HG02763 (cell line): ENCODE measurements around the gene MAJIN.

ENCODE experiments used
- ATAC-seq: cut with Tn5 transposase; IDR thresholded peaks from one replicate; pipeline ENCODE4 v1.9.1; 2021; ENCODE audit warnings: mild to moderate bottlenecking, moderate library complexity; ENCODE audit not compliant: unreplicated experiment

The MAJIN gene

GRCh38 chr11:64933935-64934681 lies 37.8 kb downstream of the MAJIN start:
- no peak for ATAC-seq

GRCh38 chr11:64933213-64933934 lies 38.5 kb downstream of the MAJIN start:
- ATAC-seq: no peak

DNA sequence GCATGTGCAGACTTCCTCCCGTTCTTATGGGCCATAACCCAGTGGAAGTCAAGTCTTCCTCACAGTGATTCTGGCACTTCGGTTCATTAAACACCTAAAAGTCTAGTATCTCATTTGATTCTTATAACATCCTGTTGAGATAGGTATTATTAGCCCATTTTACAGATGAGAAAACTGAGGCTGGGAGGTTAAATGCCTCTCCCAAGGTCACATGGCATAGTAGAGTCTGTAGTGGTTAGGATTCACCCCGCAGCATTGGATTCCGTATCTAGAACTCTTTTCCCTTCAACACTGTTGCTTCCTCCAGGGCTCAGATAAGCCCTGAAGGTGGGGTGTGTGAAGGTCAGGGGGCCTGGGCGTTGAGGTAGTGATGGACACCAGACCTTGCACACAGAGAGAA lies 39.6 kb downstream of the MAJIN start:
- ATAC-seq: no peak

- no peak for ATAC-seq
Measured at GRCh38 chr11:64931290-64931689, 40.6 kb downstream of the MAJIN start.

- ATAC-seq: no peak
Measured at GRCh38 chr11:64930340-64930739, 41.6 kb downstream of the MAJIN start.

DNA sequence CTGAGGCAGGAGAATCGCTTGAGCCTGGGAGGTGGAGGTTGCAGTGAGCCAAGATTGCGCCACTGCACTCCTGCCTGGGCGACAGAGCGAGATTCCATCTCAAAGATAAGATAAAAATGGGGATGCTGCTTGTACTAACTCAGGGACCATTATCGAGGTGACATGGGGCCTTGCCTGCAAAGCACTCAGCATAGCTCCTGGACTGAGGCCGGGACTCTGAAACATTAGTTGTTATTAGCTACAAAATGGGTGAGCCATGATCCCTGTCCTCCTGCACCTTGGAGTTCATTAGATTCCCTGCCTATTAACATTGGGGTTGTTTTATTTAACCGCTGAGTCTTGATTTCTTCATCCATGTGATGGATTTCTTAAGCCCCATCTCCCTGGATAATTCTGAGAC lies 42.3 kb downstream of the MAJIN start:
- no peak for ATAC-seq

DNA sequence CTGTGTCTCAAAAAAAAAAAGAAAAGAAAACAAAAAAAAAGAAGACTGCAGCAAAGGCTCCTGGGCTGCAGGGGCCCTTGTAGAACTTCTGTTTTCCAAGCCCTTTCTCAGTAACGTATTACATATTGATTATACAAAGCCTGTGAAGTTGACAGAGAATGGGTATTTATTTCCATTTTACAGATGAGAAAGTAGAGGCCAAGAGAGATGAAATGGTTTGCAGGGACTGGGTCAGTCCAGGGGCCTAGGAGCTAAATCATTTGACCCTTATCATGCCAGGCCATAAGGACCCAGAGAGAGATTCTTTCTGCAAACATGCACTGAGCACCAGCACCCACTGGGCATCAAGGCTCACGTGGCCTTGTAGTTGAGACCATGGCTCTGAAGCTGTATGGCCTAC lies 43.0 kb downstream of the MAJIN start:
- ATAC-seq: no peak

DNA sequence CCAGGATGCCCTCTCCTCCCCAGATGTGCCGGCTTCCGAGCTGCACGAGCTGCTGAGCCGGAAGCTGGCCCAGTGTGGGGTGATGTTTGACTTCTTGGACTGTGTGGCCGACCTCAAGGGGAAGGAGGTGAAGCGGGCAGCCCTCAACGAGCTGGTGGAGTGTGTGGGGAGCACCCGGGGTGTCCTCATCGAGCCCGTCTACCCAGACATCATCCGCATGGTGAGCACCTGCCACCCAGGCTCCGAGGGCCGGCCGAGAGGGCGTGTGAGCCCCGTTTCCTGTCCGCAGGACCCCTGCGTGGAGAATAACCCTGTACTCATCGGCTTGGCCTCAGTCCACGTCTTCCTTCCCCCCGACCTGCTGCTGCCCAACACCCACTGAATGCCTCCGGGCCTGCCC lies 45.2 kb downstream of the MAJIN start:
- no peak for ATAC-seq

DNA sequence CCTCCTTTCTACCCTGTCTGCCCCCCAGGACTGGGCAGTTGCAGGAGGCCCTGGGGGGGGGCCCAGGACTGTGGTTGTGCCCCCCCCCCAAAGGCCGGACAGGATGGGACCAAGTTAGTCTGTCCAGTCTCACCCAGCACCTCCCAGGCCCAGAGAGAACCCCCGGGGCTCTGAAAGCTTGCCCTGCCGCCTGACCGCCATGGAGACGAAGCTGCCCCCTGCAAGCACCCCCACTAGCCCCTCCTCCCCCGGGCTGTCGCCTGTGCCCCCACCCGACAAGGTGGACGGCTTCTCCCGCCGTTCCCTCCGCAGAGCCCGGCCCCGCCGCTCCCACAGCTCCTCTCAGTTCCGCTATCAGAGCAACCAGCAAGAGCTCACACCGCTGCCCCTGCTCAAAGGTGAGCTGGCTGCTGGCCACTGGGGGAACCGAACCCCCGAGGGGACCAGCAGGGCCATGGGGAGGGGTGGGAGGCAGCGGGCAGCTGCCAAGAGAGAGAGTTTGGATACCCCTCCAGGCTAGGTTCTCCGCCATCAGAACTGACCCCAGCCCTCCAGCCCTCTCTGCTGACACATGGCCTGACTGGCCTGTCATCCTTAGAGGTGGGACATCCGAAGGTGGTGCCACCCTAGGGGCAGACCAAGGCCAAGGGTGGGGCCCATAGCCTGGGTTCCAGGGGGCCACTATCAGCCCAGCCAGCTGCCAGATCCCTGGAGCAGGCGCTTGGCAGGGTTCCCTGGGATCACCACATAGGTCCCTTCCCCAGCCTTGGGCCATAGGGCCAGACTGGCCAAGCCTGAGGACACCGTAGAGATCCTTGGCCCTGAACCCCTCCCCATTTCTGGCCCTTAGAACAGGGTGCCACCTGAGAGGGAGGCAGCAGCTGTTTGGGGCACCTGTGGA lies 46.1 kb downstream of the MAJIN start:
- ATAC-seq: no peak

- no peak for ATAC-seq
Measured at GRCh38 chr11:64924910-64925284, 47.0 kb downstream of the MAJIN start.

GRCh38 chr11:64923944-64924909 lies 47.7 kb downstream of the MAJIN start, which contains the start of gene PPP2R5B:
TSS of gene PPP2R5B (plus strand) at chr11:64924689. CDS start at chr11:64925735, 1,046 bp downstream.
- ATAC-seq: peak; percentile 76

GRCh38 chr11:64923151-64923661 lies 48.7 kb downstream of the MAJIN start:
- no peak for ATAC-seq

GRCh38 chr11:64921384-64921783 lies 50.5 kb downstream of the MAJIN start:
- ATAC-seq: no peak

DNA sequence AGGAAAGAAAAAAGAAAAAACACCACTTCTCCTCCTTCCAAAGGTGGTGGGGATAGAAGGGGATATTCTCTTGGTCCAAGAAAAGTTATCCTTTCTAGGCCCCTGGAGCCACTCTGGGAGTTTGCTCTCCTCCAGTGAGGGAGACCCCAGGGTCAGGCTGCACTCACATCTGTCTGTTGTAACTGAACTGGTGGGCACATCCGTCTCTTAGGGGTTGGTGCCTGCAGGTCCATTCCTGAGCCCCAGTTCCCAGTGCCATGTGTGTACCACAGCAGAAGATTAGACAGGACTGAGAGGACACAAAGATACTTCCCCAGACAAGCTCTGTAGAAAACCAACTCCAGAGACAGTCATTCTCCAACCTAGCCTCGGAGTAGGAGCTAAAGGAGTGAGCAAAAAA lies 51.8 kb downstream of the MAJIN start:
- ATAC-seq: no peak

- ATAC-seq: no peak
Measured at GRCh38 chr11:64919627-64920026, 52.3 kb downstream of the MAJIN start.

DNA sequence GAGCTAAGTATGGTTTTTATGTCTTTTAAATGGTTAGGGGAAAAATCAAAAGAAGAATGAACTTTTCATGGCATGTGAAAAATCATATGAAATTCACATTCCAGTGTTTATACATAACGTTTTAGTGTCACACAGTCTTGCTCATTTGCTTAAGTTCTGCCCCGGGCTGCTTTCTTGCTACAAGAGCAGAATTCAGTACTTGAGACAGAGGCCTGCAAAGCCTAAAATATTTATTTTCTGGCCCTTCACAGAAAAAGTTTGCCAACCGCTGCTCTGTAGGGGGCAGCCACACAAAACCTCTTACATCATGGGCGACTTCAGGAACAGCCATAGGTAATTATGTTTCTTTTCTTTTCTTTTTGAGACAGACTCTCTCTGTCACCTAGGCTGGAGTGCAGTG lies 53.9 kb downstream of the MAJIN start:
- no peak for ATAC-seq

DNA sequence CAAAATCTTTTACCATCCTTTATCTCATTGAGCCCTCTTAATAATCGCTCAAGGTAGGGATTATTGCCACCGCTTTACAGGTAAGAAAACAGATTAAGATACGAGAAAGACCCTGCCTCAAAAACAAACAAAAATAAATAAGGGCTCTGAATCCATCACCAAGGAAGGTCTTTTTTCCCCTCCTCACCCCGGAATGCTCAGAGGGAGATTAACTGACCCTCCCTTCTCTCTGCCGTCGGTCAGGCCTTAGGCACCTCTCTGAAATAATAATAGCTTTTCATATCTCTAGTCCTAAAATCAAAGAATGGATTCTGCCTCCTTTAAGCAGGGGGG lies 54.3 kb downstream of the MAJIN start:
- no peak for ATAC-seq

- ATAC-seq: peak; percentile 92
Measured at GRCh38 chr11:64916775-64917662, 54.9 kb downstream of the MAJIN start, which contains the start of gene ATG2A. TSS of gene ATG2A (minus strand) at chr11:64917209. CDS start at chr11:64917135, 74 bp downstream.
